Activated naive CD4-positive, alpha-beta T cell treated with anti-CD3 and anti-CD28 coated beads, Interleukin-2, amount 10 ng/mL, durations not matched to agents 5 hours and 36 hours (primary cell): Measurements from ENCODE around the gene EPN2. TPM values are rescaled to one million over a fixed set of nuclear protein-coding genes. Genes with fewer than 3 reads are reported as not detected.

Experiments used
- microRNA-seq: library from miRNA; unstranded; fragments of <30 nt; microRNA quantifications from one replicate; pipeline ENCODE4 v1.2.0, GENCODE V29; 2022; ENCODE audit warnings: borderline microRNAs expressed, borderline replicate concordance
- total RNA-seq, 2 experiments: library from RNA; stranded (reverse); gene quantifications; one replicate each; pipeline ENCODE4 v1.2.3, GENCODE V29; 2021

The EPN2 gene
- 1 to 10 TPM; 2.3 to 2.6 TPM for total RNA-seq

DNA sequence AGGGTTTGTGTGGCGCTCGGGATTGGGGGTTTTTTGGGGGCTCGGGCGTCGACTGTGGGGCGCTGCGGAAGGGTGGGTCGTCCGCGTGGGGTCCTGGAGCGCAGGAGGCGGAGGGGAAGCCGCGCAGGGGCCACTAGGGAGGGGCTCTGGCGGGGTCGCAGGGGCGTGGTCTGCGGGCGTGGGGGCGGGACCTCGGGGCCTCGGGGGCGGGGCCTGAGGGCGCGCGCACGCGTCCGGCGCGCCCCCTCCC, at the start of gene EPN2:
EPN2 (plus strand) TSS at position 228 of the 250 bp plus-strand sequence. CDS start 45,754 bp downstream, outside the sequence.

DNA sequence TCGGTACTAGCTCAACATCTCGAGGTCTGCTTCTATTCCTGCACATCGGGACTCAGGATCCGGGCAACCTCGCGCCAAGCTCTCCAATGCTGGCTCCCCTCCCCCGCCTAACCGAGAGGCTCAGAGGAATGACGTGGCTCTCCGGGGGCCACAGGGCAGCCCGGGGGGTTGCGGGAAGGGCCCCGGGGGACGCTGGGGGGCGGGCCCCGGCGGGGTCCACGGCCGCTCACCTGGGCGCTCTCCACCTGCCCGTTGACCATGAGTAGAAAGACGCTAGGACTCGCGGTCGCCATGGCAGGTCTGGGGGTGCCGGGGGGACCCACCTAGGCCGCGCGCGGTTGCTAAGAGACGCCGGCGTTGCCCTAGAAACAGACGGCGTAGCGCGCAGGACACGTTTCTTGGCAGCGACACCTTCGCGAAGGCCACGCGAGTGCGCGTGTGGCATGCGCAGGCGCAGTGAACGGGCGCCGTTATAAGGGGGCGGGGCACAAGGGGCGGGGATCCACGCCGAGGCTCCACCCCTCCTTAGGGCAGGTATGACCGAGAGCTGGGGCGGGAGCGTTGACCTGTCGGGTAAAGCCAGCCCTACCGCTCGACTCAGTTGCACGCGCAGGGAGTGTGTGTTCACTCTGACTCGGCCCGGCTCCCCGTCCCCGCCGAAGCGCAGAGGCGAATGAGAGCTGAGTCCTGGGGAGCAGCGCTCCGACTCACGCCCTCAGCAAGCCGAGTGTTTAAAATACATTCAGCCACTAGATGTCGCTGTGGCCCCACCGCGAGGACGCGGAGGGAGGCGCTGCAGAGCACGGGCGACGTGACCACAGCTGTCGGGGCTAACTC, 125.3 kb downstream of the EPN2 start, which contains the start of gene B9D1:
B9D1 (minus strand) TSS at position 447 of the 837 bp plus-strand sequence; CDS start at position 293, 154 bp downstream.

GRCh38 chr17:19378416-19379360, 141.5 kb downstream of the EPN2 start, which contains the start of gene MAPK7:
Gene MAPK7 (plus strand): TSS chr17:19378498. CDS start chr17:19378901, 403 bp downstream.

Small RNA genes within 50 kb of the gene (microRNA-seq; reads per million reads assigned to microRNA genes)
- 112 reads per million, percentile 71 among the genes with 10 or more reads in this experiment for gene MIR1180

Other genes starting within 250 kb of the EPN2 start
- gene FAM83G, start 232.6 kb upstream of the EPN2 start, total RNA-seq: 1 to 10 TPM; 7.3 to 7.6 TPM
- 10 to 100 TPM; 42.5 to 43.4 TPM for gene GRAP, start 190.4 kb upstream of the EPN2 start, total RNA-seq
- gene GRAPL, start 109.8 kb upstream of the EPN2 start, total RNA-seq: 10 to 100 TPM; 32.3 to 33.0 TPM
- 1 to 10 TPM; 2.1 to 2.7 TPM for gene B9D1, start 125.4 kb downstream of the EPN2 start, total RNA-seq
- 10 to 100 TPM; 43.1 to 47.4 TPM for gene MAPK7, start 141.1 kb downstream of the EPN2 start, total RNA-seq
- gene MFAP4, start 149.8 kb downstream of the EPN2 start, total RNA-seq: not detected
- under 1 TPM; 0.20 to 0.53 TPM for gene RNF112, start 173.9 kb downstream of the EPN2 start, total RNA-seq